Epithelial cell of umbilical artery (primary cell): Measurements from ENCODE around the gene SYNGR2. TPM values are rescaled to one million over a fixed set of nuclear protein-coding genes. Genes with fewer than 3 reads are reported as not detected.

Experiments used
- total RNA-seq: library from RNA; depleted of rRNA; stranded (reverse); fragments of >200 nt; gene quantifications from 2 replicates; pipeline ENCODE4 v1.2.3, GENCODE V29; 2014

Gene SYNGR2, protein sequence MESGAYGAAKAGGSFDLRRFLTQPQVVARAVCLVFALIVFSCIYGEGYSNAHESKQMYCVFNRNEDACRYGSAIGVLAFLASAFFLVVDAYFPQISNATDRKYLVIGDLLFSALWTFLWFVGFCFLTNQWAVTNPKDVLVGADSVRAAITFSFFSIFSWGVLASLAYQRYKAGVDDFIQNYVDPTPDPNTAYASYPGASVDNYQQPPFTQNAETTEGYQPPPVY
- 27.6 and 28.3 TPM in 2 replicates for total RNA-seq

DNA sequence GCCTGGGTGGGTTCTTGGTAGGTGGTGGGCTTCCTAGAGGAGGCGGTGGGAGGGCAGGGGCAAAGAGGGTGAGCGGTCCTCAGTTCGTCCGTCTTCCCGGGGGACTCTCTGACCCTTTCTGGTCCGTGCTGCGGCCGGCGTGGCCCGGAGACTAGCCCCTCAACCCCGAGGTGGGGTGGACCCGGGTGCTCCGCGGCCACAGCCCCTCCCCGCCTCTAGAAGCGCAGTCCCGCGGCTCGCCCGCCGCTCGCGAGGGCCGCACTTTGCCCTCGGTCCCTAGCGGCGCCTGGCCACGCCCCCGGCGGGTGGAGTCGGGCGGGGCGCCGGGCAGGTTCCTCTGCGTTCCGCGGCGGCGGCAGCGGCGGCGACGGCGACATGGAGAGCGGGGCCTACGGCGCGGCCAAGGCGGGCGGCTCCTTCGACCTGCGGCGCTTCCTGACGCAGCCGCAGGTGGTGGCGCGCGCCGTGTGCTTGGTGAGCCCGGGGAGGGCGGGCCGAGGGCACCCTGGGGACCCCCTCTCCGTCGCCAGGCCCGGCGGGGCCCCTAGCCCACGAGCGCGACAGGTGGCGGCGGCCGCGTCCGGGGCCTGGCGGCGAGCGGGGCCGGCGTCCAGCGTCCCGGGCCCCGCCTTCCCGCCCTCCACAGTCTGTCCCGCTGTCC lies at the start of gene SYNGR2:
TSS of gene SYNGR2 (plus strand) at position 340 of the 661 bp plus-strand sequence. CDS start at position 376, 36 bp downstream.

DNA sequence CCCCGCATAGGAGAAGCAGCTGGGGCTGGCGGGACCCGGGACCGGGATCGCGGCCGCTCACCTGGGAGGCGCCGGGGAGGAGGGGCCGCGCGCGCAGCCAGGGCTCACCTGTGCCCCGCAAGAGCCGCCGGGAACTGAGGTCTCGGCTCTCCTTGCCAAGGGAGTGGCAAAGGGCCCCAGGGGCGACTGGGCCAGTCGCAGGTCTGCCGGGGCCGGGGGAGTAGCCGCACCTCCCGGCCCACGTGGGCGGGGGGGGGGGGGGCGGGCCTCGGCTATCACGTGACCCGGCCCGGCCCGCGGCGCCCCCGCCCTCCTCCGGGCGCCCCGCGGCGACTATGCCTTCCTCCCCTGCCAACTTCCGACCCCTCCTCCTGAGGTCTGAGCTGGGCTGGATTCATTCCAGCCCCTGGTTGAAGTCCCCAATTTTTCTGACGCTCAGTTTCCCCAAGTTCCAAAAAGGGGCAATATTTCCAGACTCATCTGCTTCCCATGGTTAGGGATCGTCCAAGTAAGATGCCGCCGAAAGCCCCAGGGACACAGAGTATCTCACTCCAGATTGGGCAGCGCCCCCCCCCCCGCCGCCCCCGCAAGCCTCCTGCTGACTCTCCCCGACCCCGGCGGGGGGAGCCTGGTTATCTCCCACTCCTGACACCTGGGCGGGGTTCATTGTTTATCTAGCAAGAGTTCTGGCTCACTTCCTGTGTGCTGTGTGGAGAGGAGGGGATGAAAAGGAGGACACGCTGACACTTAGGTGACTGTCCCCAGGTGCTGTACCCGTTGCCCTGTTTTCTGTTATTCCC lies 39.6 kb upstream of the SYNGR2 start, which contains the start of gene TMC6:
TSS of gene TMC6 (minus strand) at position 205 of the 800 bp plus-strand sequence. CDS start 1,923 bp downstream, outside the sequence.

DNA sequence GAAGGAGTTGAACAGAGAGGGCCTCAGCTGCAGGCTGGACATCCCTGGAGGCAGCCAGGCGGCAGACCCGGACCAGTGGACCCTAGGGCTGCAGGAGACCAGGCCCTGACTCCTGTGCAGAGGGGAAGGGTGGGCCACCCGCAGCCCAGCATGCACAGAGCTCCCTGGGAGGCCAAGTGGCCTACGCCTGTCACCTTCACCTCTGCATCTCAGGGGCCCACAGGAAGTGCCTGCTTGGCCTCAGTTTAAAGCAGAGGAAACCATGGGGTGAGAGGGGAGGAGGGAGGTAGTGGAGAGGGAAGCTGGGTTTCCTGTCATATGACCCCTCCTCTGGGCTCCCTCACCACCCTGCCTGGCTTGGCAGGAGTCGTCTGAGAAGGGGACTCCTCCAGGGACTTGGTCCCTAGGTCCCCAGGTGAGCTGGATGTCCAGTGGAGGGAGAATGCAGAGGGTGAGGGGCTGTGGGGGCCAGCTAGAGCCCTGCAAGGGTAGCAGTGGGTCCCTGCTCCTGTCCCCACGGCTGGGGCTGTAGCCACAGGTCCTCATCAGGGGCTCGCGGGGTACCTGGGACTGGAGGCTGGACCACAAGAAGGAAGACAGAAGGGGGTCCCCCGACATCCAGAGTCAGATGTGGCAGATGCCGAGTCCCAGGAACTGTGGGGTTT lies 37.8 kb upstream of the SYNGR2 start, which contains the start of gene TMC8:
TSS of gene TMC8 (plus strand) at position 335 of the 665 bp plus-strand sequence. CDS start 818 bp downstream, outside the sequence.

DNA sequence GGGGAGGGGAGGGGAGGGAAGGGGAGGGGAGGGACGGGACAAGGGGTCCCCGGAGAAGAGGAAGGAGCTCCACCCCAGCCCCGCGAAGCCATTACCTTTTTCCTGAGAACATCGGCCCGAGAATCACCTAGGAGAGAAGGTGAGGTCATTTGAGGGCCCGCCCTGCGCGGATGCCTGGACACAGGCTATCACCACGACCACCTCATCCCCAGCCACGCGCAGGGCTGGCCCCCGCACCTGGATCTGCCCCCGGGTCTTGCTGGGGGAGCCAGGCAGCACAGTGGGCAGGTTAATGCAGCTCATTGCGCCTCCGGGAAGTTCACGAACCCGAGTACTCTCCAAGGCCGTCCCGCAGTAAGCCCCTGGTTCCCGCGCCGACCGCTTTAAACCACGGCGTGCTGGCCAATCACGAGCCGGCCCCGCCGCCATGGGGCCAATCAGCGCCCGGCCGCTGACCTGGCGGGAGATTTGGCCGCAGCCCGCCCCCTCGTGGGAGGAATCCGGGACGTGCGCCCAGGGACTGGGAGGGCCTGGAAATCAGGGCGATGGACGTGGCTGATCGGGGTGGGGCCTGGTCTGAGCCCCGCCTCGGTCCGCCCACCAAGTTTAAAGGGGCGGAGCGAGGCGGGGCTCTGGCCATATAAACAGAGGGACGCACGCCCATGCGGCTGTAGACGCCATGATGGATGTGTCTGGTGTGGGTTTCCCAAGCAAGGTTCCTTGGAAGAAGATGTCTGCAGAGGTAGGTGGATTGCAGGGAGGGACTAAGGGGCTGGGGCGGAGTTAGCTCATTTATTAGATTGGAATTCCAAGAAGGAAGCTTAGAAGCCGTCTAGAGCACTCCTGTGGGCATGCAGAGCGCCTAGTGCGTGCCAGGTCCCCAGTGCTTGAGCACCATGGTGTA lies 18.6 kb downstream of the SYNGR2 start, which contains the start of the genes AFMID and TK1:
TSS of gene AFMID (plus strand) at position 671 of the 904 bp plus-strand sequence. CDS start at position 680, 9 bp downstream.
TSS of gene TK1 (minus strand) at position 361 of the 904 bp plus-strand sequence. CDS start at position 303, 58 bp downstream.

GRCh38 chr17:78214016-78214705 lies 45.8 kb downstream of the SYNGR2 start, which contains the start of gene BIRC5:
TSS of gene BIRC5 (plus strand) at chr17:78214253. CDS start at chr17:78214317, 64 bp downstream.

Other genes starting within 250 kb of the SYNGR2 start
- 2.6 and 4.3 TPM in 2 replicates for gene TNRC6C, start 209.9 kb upstream of the SYNGR2 start, total RNA-seq
- gene TMC6, start 39.8 kb upstream of the SYNGR2 start, total RNA-seq: 35.1 and 42.7 TPM in 2 replicates
- under 0.01 and 0.76 TPM in 2 replicates for gene TMC8, start 37.8 kb upstream of the SYNGR2 start, total RNA-seq
- not detected in 2 replicates for gene C17orf99, start 22.2 kb upstream of the SYNGR2 start, total RNA-seq
- 121 and 148 TPM in 2 replicates for gene TK1, start 18.5 kb downstream of the SYNGR2 start, total RNA-seq
- gene AFMID, start 18.8 kb downstream of the SYNGR2 start, total RNA-seq: 50.3 and 65.5 TPM in 2 replicates
- gene BIRC5, start 45.7 kb downstream of the SYNGR2 start, total RNA-seq: 61.1 and 64.4 TPM in 2 replicates
- under 0.01 and 0.46 TPM in 2 replicates for gene TMEM235, start 63.0 kb downstream of the SYNGR2 start, total RNA-seq
- gene SOCS3, start 191.5 kb downstream of the SYNGR2 start, total RNA-seq: 24.0 and 63.2 TPM in 2 replicates
- gene PGS1, start 210.1 kb downstream of the SYNGR2 start, total RNA-seq: 45.1 and 58.8 TPM in 2 replicates